IMR-90 (cell line): ENCODE data around the gene TAF10. TPM values are rescaled to one million over a fixed set of nuclear protein-coding genes. Genes with fewer than 3 reads are reported as not detected.

Experiments used
- ATAC-seq: fragments of 200-7000 bp; cut with Tn5 transposase; 2 replicates; pipeline ENCODE4 v1.9.1; 2020; ENCODE audit warnings: low read depth, mild to moderate bottlenecking, moderate library complexity
- BruUV-seq: library from RNA; stranded (reverse); fragments of 400-500 nt; replicated peaks from 2 replicates; lab custom pipeline; 2021; lab: Mats Ljungman, UMichigan
- CTCF ChIA-PET: fragments of 300-600 bp; formaldehyde crosslinking; extraction: SDS; loops from one replicate; lab custom pipeline; 2021; ENCODE audit warnings: antibody characterized with exemption; lab: Yijun Ruan, JAX
- POLR2A ChIA-PET: fragments of 300-600 bp; sonication (Branson Sonifier 250); formaldehyde crosslinking; loops from one replicate; lab custom pipeline; 2022; ENCODE audit warnings: antibody characterized with exemption; ENCODE audit not compliant: unreplicated experiment; lab: Charles Lee
- DNase-seq: peaks from one replicate; pipeline ENCODE4 v3.0.0; 2013
- H2AFZ ChIP-seq: replicated peaks from 2 replicates; pipeline ENCODE3; 2013; ENCODE audit warnings: low read length, mild to moderate bottlenecking; ENCODE audit not compliant: poor library complexity
- H2AK5ac ChIP-seq: 2 replicates; pipeline ENCODE4 v1.6.1; 2013; ENCODE audit warnings: low read depth, low read length, inconsistent platforms
- H2AK9ac ChIP-seq: replicated peaks from 2 replicates; pipeline ENCODE3; 2013; ENCODE audit warnings: mild to moderate bottlenecking, low read depth, low read length, moderate library complexity; ENCODE audit not compliant: poor library complexity
- H2BK120ac ChIP-seq: 2 replicates; pipeline ENCODE4 v1.6.1; 2013; ENCODE audit warnings: low read depth, low read length, inconsistent platforms
- H2BK15ac ChIP-seq: 3 replicates; pipeline ENCODE4 v1.6.1; 2013; ENCODE audit warnings: low read depth, low read length, inconsistent platforms
- H2BK20ac ChIP-seq: 2 replicates; pipeline ENCODE4 v1.6.1; 2013; ENCODE audit warnings: low read depth, mild to moderate bottlenecking, inconsistent platforms, low read length, moderate library complexity
- H2BK5ac ChIP-seq: 2 replicates; pipeline ENCODE4 v1.6.1; 2013; ENCODE audit warnings: mild to moderate bottlenecking, low read depth, low read length, inconsistent platforms; ENCODE audit not compliant: poor library complexity, severe bottlenecking
- H3K14ac ChIP-seq: replicated peaks from 2 replicates; pipeline ENCODE4 v1.6.1; 2013; ENCODE audit warnings: low read depth, low read length, inconsistent platforms
- H3K18ac ChIP-seq: 2 replicates; pipeline ENCODE4 v1.6.1; 2013; ENCODE audit warnings: low read depth, low read length, control low read depth
- H3K23ac ChIP-seq: 2 replicates; pipeline ENCODE4 v1.6.1; 2013; ENCODE audit warnings: low read depth, low read length, inconsistent platforms
- H3K27ac ChIP-seq: 2 replicates; pipeline ENCODE4 v1.5.1; 2013; ENCODE audit warnings: mild to moderate bottlenecking, control low read depth, low read length; ENCODE audit not compliant: insufficient read depth
- H3K27me3 ChIP-seq: 2 replicates; pipeline ENCODE4 v1.6.1; 2013; ENCODE audit warnings: low read length; ENCODE audit not compliant: control insufficient read depth, insufficient read depth
- H3K36me3 ChIP-seq: 2 replicates; pipeline ENCODE4 v1.6.1; 2013; ENCODE audit warnings: low read length, mixed read lengths; ENCODE audit not compliant: control insufficient read depth, insufficient read depth
- H3K4ac ChIP-seq: 2 replicates; pipeline ENCODE4 v1.6.1; 2013; ENCODE audit warnings: low read depth, low read length, inconsistent platforms
- H3K4me1 ChIP-seq: 2 replicates; pipeline ENCODE4 v1.6.1; 2013; ENCODE audit warnings: low read length, mixed read lengths; ENCODE audit not compliant: control insufficient read depth, insufficient read depth
- H3K4me2 ChIP-seq: 2 replicates; pipeline ENCODE4 v1.6.1; 2013; ENCODE audit warnings: low read depth, mild to moderate bottlenecking, control low read depth, low read length, moderate library complexity
- H3K4me3 ChIP-seq: 2 replicates; pipeline ENCODE4 v1.5.1; 2013; ENCODE audit warnings: low read depth, mild to moderate bottlenecking, control low read depth, low read length, moderate library complexity; ENCODE audit not compliant: insufficient read depth
- H3K56ac ChIP-seq: 2 replicates; pipeline ENCODE4 v1.6.1; 2013; ENCODE audit warnings: low read length, inconsistent platforms; ENCODE audit not compliant: insufficient read depth; ENCODE audit errors: extremely low read depth
- H3K79me1 ChIP-seq, 2 experiments: 2 replicates each; pipeline ENCODE4 v1.6.1; 2013; ENCODE audit warnings: low read length in 2 of 2, inconsistent platforms in 1 of 2, low read depth in 1 of 2
- H3K9ac ChIP-seq: 2 replicates; pipeline ENCODE4 v1.6.1; 2013; ENCODE audit warnings: low read depth, low read length, control low read depth
- H3K9me1 ChIP-seq: 2 replicates; pipeline ENCODE4 v1.6.1; 2013; ENCODE audit warnings: low read length, inconsistent platforms; ENCODE audit not compliant: insufficient read depth
- H3K9me3 ChIP-seq: 2 replicates; pipeline ENCODE4 v1.6.1; 2013; ENCODE audit warnings: low read length; ENCODE audit not compliant: control insufficient read depth, insufficient read depth
- H4K20me1 ChIP-seq: 2 replicates; pipeline ENCODE4 v1.6.1; 2013; ENCODE audit warnings: low read length, inconsistent platforms; ENCODE audit not compliant: insufficient read depth
- H4K5ac ChIP-seq: 2 replicates; pipeline ENCODE4 v1.6.1; 2013; ENCODE audit warnings: mild to moderate bottlenecking, low read depth, low read length, control low read depth
- H4K8ac ChIP-seq, 2 experiments: 2 replicates each; pipeline ENCODE4 v1.6.1; 2013; ENCODE audit warnings: low read depth in 2 of 2, low read length in 2 of 2, control low read depth in 1 of 2, inconsistent platforms in 1 of 2
- H4K91ac ChIP-seq: 2 replicates; pipeline ENCODE4 v1.6.1; 2013; ENCODE audit warnings: low read depth, low read length, inconsistent platforms; ENCODE audit not compliant: insufficient read depth
- CHD1 ChIP-seq: IDR thresholded peaks from 2 replicates; pipeline ENCODE4 v1.6.1; 2012; ENCODE audit warnings: low read depth, low read length, improper control_type of control experiment
- CTCF ChIP-seq: conservative IDR thresholded peaks from 2 replicates; pipeline ENCODE4 v1.5.1; 2012; ENCODE audit warnings: mild to moderate bottlenecking, low read depth, low read length, improper control_type of control experiment
- FOS ChIP-seq: fragments of 150-350 bp; IDR thresholded peaks from 2 replicates; pipeline ENCODE4 v1.6.1; 2016; ENCODE audit warnings: low read depth, low read length
- MAFK ChIP-seq: IDR thresholded peaks from 2 replicates; pipeline ENCODE4 v1.6.1; 2012; ENCODE audit warnings: low read depth, low read length, improper control_type of control experiment
- MAZ ChIP-seq: IDR thresholded peaks from 2 replicates; pipeline ENCODE4 v1.6.1; 2012; ENCODE audit warnings: low read depth, mild to moderate bottlenecking, low read length, improper control_type of control experiment, moderate library complexity, borderline replicate concordance
- RAD21 ChIP-seq: IDR thresholded peaks from 2 replicates; pipeline ENCODE4 v1.6.1; 2012; ENCODE audit warnings: low read length, improper control_type of control experiment
- RCOR1 ChIP-seq: IDR thresholded peaks from 2 replicates; pipeline ENCODE4 v1.6.1; 2012; ENCODE audit warnings: mild to moderate bottlenecking, low read length, improper control_type of control experiment; ENCODE audit not compliant: insufficient replicate concordance
- WGBS, 2 experiments: methylation state at CpG; one replicate each; pipeline versions ENCODE4 v1.1.5 to v1.1.7; 2013; ENCODE audit warnings: missing lambda C conversion rate in 2 of 2; ENCODE audit not compliant: insufficient read length in 1 of 2; ENCODE audit errors: extremely low coverage in 2 of 2; 5-methylcytosine and 5-hydroxymethylcytosine counted together
- dilution Hi-C: fragments of 300-500 bp; cut with HindIII; formaldehyde crosslinking; loops from one replicate; pipeline ENCODE4 v1.14.3; 2018; ENCODE audit warnings: low sequenced_read_pairs; ENCODE audit not compliant: unreplicated experiment
- in situ Hi-C: fragments of 300-500 bp; cut with MboI; formaldehyde crosslinking; loops from 3 replicates; pipeline ENCODE4 v1.14.3; 2019; ENCODE audit warnings: low sequenced_read_pairs, inconsistent platforms, mixed read lengths
- intact Hi-C: fragments of 100-400 bp; cut with micrococcal nuclease; formaldehyde crosslinking; loops from 2 replicates; pipeline ENCODE4 v1.10.0; 2022
- polyA plus RNA-seq, 3 experiments: library from polyadenylated mRNA; depleted of rRNA; stranded (reverse); fragments of >200 nt; gene quantifications; 2 replicates each; pipeline ENCODE4 v1.2.3, GENCODE V29; 2012; ENCODE audit warnings: low replicate concordance in 1 of 3
- total RNA-seq: library from RNA; depleted of rRNA; stranded (reverse); fragments of >200 nt; gene quantifications from 2 replicates; pipeline ENCODE4 v1.2.3, GENCODE V29; 2012

TAF10 gene
- total and polyA plus RNA-seq, 2 of the 4 experiments (the other 2 are of a cell fraction) = 18.6 to 132 TPM

- H3K4me2 ChIP-seq = no peak overlapping the region
- H3K18ac ChIP-seq = no peak overlapping the region
- ChIA-PET CTCF (no interaction called here), POLR2A (no interaction called here)
- 0 out of 2 replicates have a peak, but pooled peaks cover 3% of the 10 kb centered on the region for H4K20me1 ChIP-seq
- H3K4me1 ChIP-seq = peaks cover 10% of the 10 kb centered on the region
- peaks cover 3 to 28% of the 10 kb centered on the region in 2 experiments; a peak in 2 of 4 replicates for H3K79me1 ChIP-seq
- H3K14ac ChIP-seq = no peak overlapping the region
- no peak overlapping the region for H4K91ac ChIP-seq
- no peak overlapping the region for H3K4ac ChIP-seq
- dilution Hi-C loops = no loop called here
- H3K27ac ChIP-seq = no peak overlapping the region
- H2AFZ ChIP-seq = no peak overlapping the region
- ATAC-seq (no peak), DNase-seq (no peak)
- peaks cover 22% of the 10 kb centered on the region for H3K9me1 ChIP-seq
- TF ChIP-seq RAD21 (no peak), RCOR1 (no peak), MAZ (no peak), FOS (no peak), MAFK (no peak), CTCF (no peak), CHD1 (no peak)
- WGBS, 2 experiments = 100% methylated on average over 1 of the region's 3 CpGs; no CpG with 5 or more reads in 1 of the 2 experiments
- H2AK9ac ChIP-seq = no peak overlapping the region
- H4K5ac ChIP-seq = no peak overlapping the region
- H3K36me3 ChIP-seq = no peaks in the 10 kb centered on the region
- no peak overlapping the region for H2BK120ac ChIP-seq
- H2AK5ac ChIP-seq = no peak overlapping the region
- H3K27me3 ChIP-seq = peaks cover 14% of the 10 kb centered on the region
- H3K9me3 ChIP-seq = no peaks in the 10 kb centered on the region
- no peak overlapping the region for H3K9ac ChIP-seq
- H2BK20ac ChIP-seq = no peak overlapping the region
- intact Hi-C loops = no loop called here
- in situ Hi-C loops = no loop called here
- H2BK15ac ChIP-seq = no peak overlapping the region
- BruUV-seq = no TSS peak
- H4K8ac ChIP-seq = no peak overlapping the region
- H2BK5ac ChIP-seq = no peak overlapping the region
- no peak overlapping the region for H3K4me3 ChIP-seq
- no peak overlapping the region for H3K23ac ChIP-seq
- no peak overlapping the region for H3K56ac ChIP-seq
Measured at GRCh38 chr11:6652182-6652581, 40.2 kb upstream of the TAF10 start.
